K562 (cell line): Measurements from ENCODE around the gene JUNB. TPM values are rescaled to one million over a fixed set of nuclear protein-coding genes. Genes with fewer than 3 reads are reported as not detected.

Source experiments
- ATF1 ChIP-seq, 2 experiments: fragments of 450-650 bp in 1 of 2; IDR thresholded peaks; 2 replicates each; pipeline ENCODE4 v1.6.1; 2016; ENCODE audit warnings: missing compliant biosample characterization in 1 of 2, missing genetic modification characterization in 1 of 2
- CCNT2 ChIP-seq: IDR thresholded peaks from 2 replicates; pipeline ENCODE4 v1.6.1; 2011; ENCODE audit warnings: borderline replicate concordance, low read depth, mild to moderate bottlenecking, moderate library complexity, mixed read lengths, low read length; ENCODE audit not compliant: insufficient read length; ENCODE audit errors: extremely low read depth
- GATAD2B ChIP-seq: fragments of 450-650 bp; IDR thresholded peaks from 2 replicates; pipeline ENCODE4 v1.6.1; 2017; ENCODE audit warnings: mild to moderate bottlenecking, borderline replicate concordance
- GTF2B ChIP-seq: IDR thresholded peaks from 2 replicates; pipeline ENCODE4 v1.6.1; 2011; ENCODE audit not compliant: insufficient read length; ENCODE audit errors: extremely low read depth
- JUND ChIP-seq, 2 experiments: IDR thresholded peaks; 2 replicates in 1 of 2; 3 replicates in 1 of 2; pipeline ENCODE4 v1.6.1; 2011; ENCODE audit warnings: borderline replicate concordance in 2 of 2, low read depth in 2 of 2, low read length in 2 of 2, improper control_type of control experiment in 1 of 2, missing biosample characterization in 1 of 2, missing genetic modification characterization in 1 of 2, missing genetic modification reagents in 1 of 2
- POLR2B ChIP-seq: fragments of 450-650 bp; IDR thresholded peaks from 2 replicates; pipeline ENCODE4 v1.6.1; 2018; ENCODE audit warnings: low read depth; ENCODE audit not compliant: partially characterized antibody
- RBM25 ChIP-seq: fragments of 200-400 bp; formaldehyde crosslinking; IDR thresholded peaks from 2 replicates; pipeline ENCODE4 v1.6.1; 2018; ENCODE audit warnings: low read length, low read depth, moderate library complexity; ENCODE audit not compliant: severe bottlenecking
- SREBF1 ChIP-seq: fragments of 150-350 bp; IDR thresholded peaks from 2 replicates; pipeline ENCODE4 v1.6.1; 2014; ENCODE audit warnings: antibody characterized with exemption, low read depth, low read length, borderline replicate concordance
- TCF7 ChIP-seq: sonication (generic); IDR thresholded peaks from 2 replicates; pipeline ENCODE4 v1.6.1; 2016; ENCODE audit warnings: antibody characterized with exemption, borderline replicate concordance
- ZFP30 ChIP-seq: fragments of 250-450 bp; sonication (Bioruptor Pico); IDR thresholded peaks from 2 replicates; pipeline ENCODE4 v1.8.0; 2022; ENCODE audit warnings: moderate library complexity, mild to moderate bottlenecking, inconsistent platforms, borderline replicate concordance
- ZNF408 ChIP-seq: fragments of 250-450 bp; sonication (Bioruptor Pico); IDR thresholded peaks from 2 replicates; pipeline ENCODE4 v1.4.0; 2020; ENCODE audit warnings: low read depth, mild to moderate bottlenecking, moderate library complexity
- ZNF609 ChIP-seq: sonication (generic); formaldehyde crosslinking; IDR thresholded peaks from 2 replicates; pipeline ENCODE4 v1.8.1; 2023; ENCODE audit warnings: missing genetic modification reagents, mild to moderate bottlenecking, borderline replicate concordance
- ZNF76 ChIP-seq: fragments of 250-450 bp; sonication (Bioruptor Pico); IDR thresholded peaks from 2 replicates; pipeline ENCODE4 v1.4.0; 2020; ENCODE audit warnings: mild to moderate bottlenecking, moderate library complexity, borderline replicate concordance
- ZNF778 ChIP-seq: fragments of 450-650 bp; formaldehyde crosslinking; IDR thresholded peaks from 2 replicates; pipeline ENCODE4 v1.4.0; 2020; ENCODE audit warnings: mild to moderate bottlenecking, moderate library complexity
- polyA plus RNA-seq, 8 experiments: library from polyadenylated mRNA; depleted of rRNA in 4 of 8; stranded (reverse) in 5 of 8; unstranded in 3 of 8; fragments of >200 nt; fragmentation: Nextera tagmentation in 2 of 8; fragmentation: Illumina TruSeq in 1 of 8; extraction: Ambion mirVana in 2 of 8; extraction: Trizol in 1 of 8; gene quantifications; 2 replicates each; pipeline versions ENCODE4 v1.2.1 to v1.2.3, GENCODE V29; 2011 to 2014; ENCODE audit warnings: inconsistent platforms in 1 of 8, missing spikeins in 1 of 8
- total RNA-seq, 7 experiments: library from RNA; depleted of rRNA in 6 of 7; stranded (reverse); fragments of >200 nt in 6 of 7; fragmentation: Illumina TruSeq in 2 of 7; extraction: Trizol in 2 of 7; gene quantifications; 2 replicates each; pipeline versions ENCODE4 v1.2.1 to v1.2.3, GENCODE V29; 2011 to 2021; ENCODE audit warnings: low replicate concordance in 1 of 7
- TF ChIP-seq, protein P1 (sequence below): fragments of 450-650 bp; formaldehyde crosslinking; IDR thresholded peaks from 2 replicates; pipeline ENCODE4 v1.4.0; 2022; ENCODE audit warnings: missing genetic modification characterization
- TF ChIP-seq, protein P2 (sequence below): sonication (generic); formaldehyde crosslinking; IDR thresholded peaks from 2 replicates; pipeline ENCODE4 v1.8.0; 2022; ENCODE audit warnings: mild to moderate bottlenecking, missing genetic modification reagents, borderline replicate concordance

The JUNB gene
- total and polyA plus RNA-seq, 9 of the 15 experiments (the other 6 are each of a cell fraction or from before 2014, with no cell fraction given) = 0.23 to 88.1 (median 13.1) TPM

DNA sequence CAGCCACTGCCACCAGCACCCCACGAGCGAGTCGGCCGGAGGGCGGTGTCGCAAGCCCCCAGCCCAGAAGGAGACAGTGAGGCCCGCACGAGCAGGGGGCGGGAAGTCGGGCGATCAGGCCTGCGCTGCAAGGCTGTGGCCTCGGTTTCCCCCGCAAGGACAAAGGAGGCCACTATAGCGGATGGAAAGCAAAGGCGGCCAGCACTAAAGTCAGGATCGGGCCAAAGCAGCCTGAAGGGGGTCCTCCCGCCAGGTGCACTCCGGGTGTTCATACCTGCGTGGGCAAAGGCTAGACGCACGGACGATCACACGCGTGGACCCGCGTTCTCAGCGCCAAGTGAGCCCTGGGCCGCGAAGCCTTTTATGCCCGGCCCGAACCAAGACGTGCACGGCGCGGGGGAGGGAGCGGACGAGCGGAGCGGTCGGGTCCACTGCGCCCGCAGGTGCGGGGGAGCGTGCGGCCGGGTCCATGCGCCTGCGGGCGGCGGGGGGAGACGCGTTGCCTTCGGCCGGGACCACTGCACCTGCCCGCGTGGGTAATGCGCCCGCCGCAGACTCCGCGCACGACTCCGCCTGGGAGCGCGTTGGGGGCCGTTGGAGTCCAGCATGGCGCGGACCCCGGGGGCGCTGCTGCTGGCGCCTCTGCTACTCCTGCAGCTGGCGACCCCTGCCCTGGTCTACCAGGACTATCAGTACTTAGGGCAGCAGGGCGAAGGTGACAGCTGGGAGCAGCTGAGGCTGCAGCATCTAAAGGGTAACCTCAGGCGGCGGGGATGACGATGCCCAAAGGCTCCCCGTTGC lies 10.4 kb downstream of the JUNB start, which contains the start of the genes PRDX2 and THSD8 (continued):
- TF ChIP-seq ZNF609 (peak; percentile 92; the same call in 1 of the 2 replicates), GATAD2B (peak; percentile 67; the same call in 1 of the 2 replicates), SREBF1 (peak; percentile 98), POLR2B (peak; percentile 88), ZNF76 (CRISPR knock-in tag) (no peak), JUND (IDR thresholded peaks at IDR 0.05; ENCODE audit: borderline replicate concordance, low read depth, low read length) (peak; percentile 99), JUND (tag; IDR thresholded peaks at IDR 0.05; ENCODE audit: borderline replicate concordance, low read depth, low read length) (no peak), ZNF778 (CRISPR knock-in tag) (no peak), CCNT2 (peak; percentile 93), ZNF408 (no peak), ZFP30 (CRISPR knock-in tag) (no peak), TCF7 (0 out of 2 replicates have a peak, but pooled peaks have one; percentile 57), ATF1 (CRISPR knock-in tag; IDR thresholded peaks at IDR 0.05) (no peak), ATF1 (tag; IDR thresholded peaks at IDR 0.05) (peak; percentile 88), GTF2B (no peak), RBM25 (peak; percentile 52)
- TF ChIP-seq, protein P1, sequence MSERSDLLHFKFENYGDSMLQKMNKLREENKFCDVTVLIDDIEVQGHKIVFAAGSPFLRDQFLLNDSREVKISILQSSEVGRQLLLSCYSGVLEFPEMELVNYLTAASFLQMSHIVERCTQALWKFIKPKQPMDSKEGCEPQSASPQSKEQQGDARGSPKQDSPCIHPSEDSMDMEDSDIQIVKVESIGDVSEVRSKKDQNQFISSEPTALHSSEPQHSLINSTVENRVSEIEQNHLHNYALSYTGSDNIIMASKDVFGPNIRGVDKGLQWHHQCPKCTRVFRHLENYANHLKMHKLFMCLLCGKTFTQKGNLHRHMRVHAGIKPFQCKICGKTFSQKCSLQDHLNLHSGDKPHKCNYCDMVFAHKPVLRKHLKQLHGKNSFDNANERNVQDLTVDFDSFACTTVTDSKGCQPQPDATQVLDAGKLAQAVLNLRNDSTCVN (CRISPR knock-in tag) = no peak
- TF ChIP-seq, protein P2, sequence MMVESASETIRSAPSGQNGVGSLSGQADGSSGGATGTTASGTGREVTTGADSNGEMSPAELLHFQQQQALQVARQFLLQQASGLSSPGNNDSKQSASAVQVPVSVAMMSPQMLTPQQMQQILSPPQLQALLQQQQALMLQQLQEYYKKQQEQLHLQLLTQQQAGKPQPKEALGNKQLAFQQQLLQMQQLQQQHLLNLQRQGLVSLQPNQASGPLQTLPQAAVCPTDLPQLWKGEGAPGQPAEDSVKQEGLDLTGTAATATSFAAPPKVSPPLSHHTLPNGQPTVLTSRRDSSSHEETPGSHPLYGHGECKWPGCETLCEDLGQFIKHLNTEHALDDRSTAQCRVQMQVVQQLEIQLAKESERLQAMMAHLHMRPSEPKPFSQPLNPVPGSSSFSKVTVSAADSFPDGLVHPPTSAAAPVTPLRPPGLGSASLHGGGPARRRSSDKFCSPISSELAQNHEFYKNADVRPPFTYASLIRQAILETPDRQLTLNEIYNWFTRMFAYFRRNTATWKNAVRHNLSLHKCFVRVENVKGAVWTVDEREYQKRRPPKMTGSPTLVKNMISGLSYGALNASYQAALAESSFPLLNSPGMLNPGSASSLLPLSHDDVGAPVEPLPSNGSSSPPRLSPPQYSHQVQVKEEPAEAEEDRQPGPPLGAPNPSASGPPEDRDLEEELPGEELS (CRISPR knock-in tag) = peak; percentile 63; the same call in 1 of the 2 replicates
